Mesodermal cell (in vitro differentiated cells): ENCODE measurements around the gene TPPP.

Experiments
- H3K27ac ChIP-seq: 2 replicates; pipeline ENCODE4 v1.7.0; 2013; ENCODE audit warnings: mild to moderate bottlenecking, low read depth, low read length, moderate library complexity; ENCODE audit not compliant: severe bottlenecking
- H3K36me3 ChIP-seq: 2 replicates; pipeline ENCODE4 v1.7.1; 2013; ENCODE audit warnings: mild to moderate bottlenecking, low read length, moderate library complexity; ENCODE audit not compliant: control insufficient read depth, insufficient read depth
- H3K4me1 ChIP-seq: one replicate; pipeline ENCODE4 v1.7.1; 2013; ENCODE audit warnings: mild to moderate bottlenecking, low read length; ENCODE audit not compliant: insufficient read depth, control insufficient read depth, poor library complexity, severe bottlenecking
- H3K4me3 ChIP-seq: 2 replicates; pipeline ENCODE4 v1.7.0; 2013; ENCODE audit warnings: low read length, control low read depth, mild to moderate bottlenecking; ENCODE audit not compliant: insufficient read depth, poor library complexity, severe bottlenecking; ENCODE audit errors: extremely low read depth
- H3K9me3 ChIP-seq: 2 replicates; pipeline ENCODE4 v1.7.1; 2013; ENCODE audit warnings: mild to moderate bottlenecking, low read length, moderate library complexity; ENCODE audit not compliant: control insufficient read depth
- WGBS, 2 experiments: methylation state at CpG; one replicate each; pipeline ENCODE4 v1.1.5; 2013; ENCODE audit warnings: missing lambda C conversion rate in 2 of 2; ENCODE audit not compliant: insufficient coverage in 2 of 2; 5-methylcytosine and 5-hydroxymethylcytosine counted together

TPPP gene

GRCh38 chr5:652023-652515 is 41.1 kb downstream of the TPPP start:
- H3K27ac ChIP-seq, result no peak overlapping the region
- H3K36me3 ChIP-seq, result peaks cover 52% of the 10 kb centered on the region
- 90 to 97% methylated on average over 6 to 7 of the region's 8 CpGs for WGBS, 2 experiments
- H3K4me1 ChIP-seq, result no peaks in the 10 kb centered on the region
- H3K9me3 ChIP-seq, result peaks cover 11% of the 10 kb centered on the region
- H3K4me3 ChIP-seq, result no peak overlapping the region

- no peaks in the 10 kb centered on the region for H3K4me1 ChIP-seq
- H3K27ac ChIP-seq, result no peak overlapping the region
- 87 to 100% methylated on average over 8 to 9 of the region's 16 CpGs for WGBS, 2 experiments
- peaks cover 53% of the 10 kb centered on the region for H3K36me3 ChIP-seq
- H3K9me3 ChIP-seq, result peaks cover 13% of the 10 kb centered on the region
- no peak overlapping the region for H3K4me3 ChIP-seq
These were observed 41.7 kb downstream of the TPPP start for GRCh38 chr5:651296-652022.

- Histone ChIP-seq H3K4me1 (no peaks in the 10 kb centered on the region), H3K27ac (no peak overlapping the region), H3K9me3 (peaks cover 13% of the 10 kb centered on the region), H3K4me3 (no peak overlapping the region), H3K36me3 (peaks cover 68% of the 10 kb centered on the region)
- WGBS, 2 experiments, result 92 to 99% methylated on average over 8 to 9 of the region's 9 CpGs
These were observed 45.4 kb downstream of the TPPP start for GRCh38 chr5:647727-648126.

- Histone ChIP-seq H3K36me3 (peaks cover 67% of the 10 kb centered on the region), H3K9me3 (peaks cover 13% of the 10 kb centered on the region), H3K4me3 (no peak overlapping the region), H3K27ac (no peak overlapping the region), H3K4me1 (no peaks in the 10 kb centered on the region)
- 90 to 100% methylated on average over 2 to 3 of the region's 4 CpGs for WGBS, 2 experiments
These were observed 45.8 kb downstream of the TPPP start for GRCh38 chr5:647311-647710.

GRCh38 chr5:646396-647201 is 46.6 kb downstream of the TPPP start:
- Histone ChIP-seq H3K4me3 (no peak overlapping the region), H3K4me1 (no peaks in the 10 kb centered on the region), H3K36me3 (peaks cover 63% of the 10 kb centered on the region), H3K27ac (no peak overlapping the region), H3K9me3 (peaks cover 13% of the 10 kb centered on the region)
- 96 to 97% methylated on average over 12 to 16 of the region's 18 CpGs for WGBS, 2 experiments

- H3K27ac ChIP-seq, result no peak overlapping the region
- no peak overlapping the region for H3K4me3 ChIP-seq
- no peaks in the 10 kb centered on the region for H3K4me1 ChIP-seq
- WGBS, 2 experiments, result 93 to 99% methylated on average over 9 to 12 of the region's 13 CpGs
- H3K9me3 ChIP-seq, result peaks cover 13% of the 10 kb centered on the region
- peaks cover 69% of the 10 kb centered on the region for H3K36me3 ChIP-seq
These were observed 47.7 kb downstream of the TPPP start for GRCh38 chr5:645421-645820.

GRCh38 chr5:644971-645370 is 48.2 kb downstream of the TPPP start:
- no peak overlapping the region for H3K4me3 ChIP-seq
- no peaks in the 10 kb centered on the region for H3K4me1 ChIP-seq
- H3K9me3 ChIP-seq, result peaks cover 13% of the 10 kb centered on the region
- H3K27ac ChIP-seq, result no peak overlapping the region
- WGBS, 2 experiments, result 94 to 97% methylated on average over 10 of the region's 15 CpGs
- peaks cover 74% of the 10 kb centered on the region for H3K36me3 ChIP-seq

GRCh38 chr5:644509-644908 is 48.6 kb downstream of the TPPP start:
- WGBS, 2 experiments, result 92 to 98% methylated on average over 12 to 13 of the region's 13 CpGs
- no peak overlapping the region for H3K4me3 ChIP-seq
- H3K4me1 ChIP-seq, result no peaks in the 10 kb centered on the region
- no peak overlapping the region for H3K27ac ChIP-seq
- peaks cover 78% of the 10 kb centered on the region for H3K36me3 ChIP-seq
- H3K9me3 ChIP-seq, result peaks cover 13% of the 10 kb centered on the region

- no peaks in the 10 kb centered on the region for H3K4me1 ChIP-seq
- peaks cover 84% of the 10 kb centered on the region for H3K36me3 ChIP-seq
- no peak overlapping the region for H3K27ac ChIP-seq
- H3K4me3 ChIP-seq, result no peak overlapping the region
- H3K9me3 ChIP-seq, result peaks cover 13% of the 10 kb centered on the region
- 93 to 99% methylated on average over 9 to 10 of the region's 11 CpGs for WGBS, 2 experiments
These were observed 49.3 kb downstream of the TPPP start for GRCh38 chr5:643811-644271.

- Histone ChIP-seq H3K4me3 (no peak overlapping the region), H3K36me3 (peaks cover 88% of the 10 kb centered on the region), H3K9me3 (peaks cover 13% of the 10 kb centered on the region), H3K4me1 (no peaks in the 10 kb centered on the region), H3K27ac (no peak overlapping the region)
- WGBS, 2 experiments, result 94 to 97% methylated on average over 21 of the region's 21 CpGs
These were observed 49.8 kb downstream of the TPPP start for GRCh38 chr5:643351-643801.
